ENCODE results near the gene GPR137C.

GPR137C gene

GRCh38 chr14:52618602-52619001, 66.0 kb downstream of the GPR137C start:
- Histone ChIP-seq H3K4me3 (replicated peaks; ENCODE audit: insufficient read depth, low read length) (no peak overlapping the region), H3K27ac (replicated peaks) (no peak overlapping the region), H3K27me3 (ENCODE audit: insufficient read depth, poor library complexity, severe bottlenecking) (no peaks in the 10 kb centered on the region)
- DNase-seq (ENCODE audit: low read depth in 1 of 2, low spot score in 1 of 2) = no peak
- TF ChIP-seq REST (IDR thresholded peaks at IDR 0.05; ENCODE audit: insufficient replicate concordance, low read depth) (no peak), GABPA (IDR thresholded peaks at IDR 0.05; ENCODE audit: low read depth) (no peak)

- Histone ChIP-seq H3K27ac (replicated peaks) (no peak overlapping the region), H3K27me3 (ENCODE audit: insufficient read depth, poor library complexity, severe bottlenecking) (no peaks in the 10 kb centered on the region), H3K4me3 (replicated peaks; ENCODE audit: insufficient read depth, low read length) (no peak overlapping the region)
- TF ChIP-seq SPI1 (IDR thresholded peaks at IDR 0.05; ENCODE audit: borderline replicate concordance, low read depth) (no peak), REST (IDR thresholded peaks at IDR 0.05; ENCODE audit: insufficient replicate concordance, low read depth) (no peak), CTCF (IDR thresholded peaks at IDR 0.05; ENCODE audit: insufficient read depth, low read length) (no peak), POLR2AphosphoS5 (IDR thresholded peaks at IDR 0.05; ENCODE audit: low read depth) (no peak), GABPA (IDR thresholded peaks at IDR 0.05; ENCODE audit: low read depth) (no peak)
- DNase-seq (ENCODE audit: low read depth in 1 of 2, low spot score in 1 of 2) = no peak
Observed at GRCh38 chr14:52619687-52620086, 67.1 kb downstream of the GPR137C start.

GRCh38 chr14:52640137-52640536, 87.5 kb downstream of the GPR137C start:
- TF ChIP-seq CTCF (IDR thresholded peaks at IDR 0.05; ENCODE audit: insufficient read depth, low read length) (no peak), GABPA (IDR thresholded peaks at IDR 0.05; ENCODE audit: low read depth) (no peak), POLR2AphosphoS5 (IDR thresholded peaks at IDR 0.05; ENCODE audit: low read depth) (no peak)
- no peak overlapping the region for H3K4me3 ChIP-seq (replicated peaks; ENCODE audit: insufficient read depth, low read length)
- no peak for DNase-seq (ENCODE audit: low read depth in 1 of 2, low spot score in 1 of 2)

GRCh38 chr14:52641745-52642144, 89.1 kb downstream of the GPR137C start:
- no peak overlapping the region for H3K4me3 ChIP-seq (replicated peaks; ENCODE audit: insufficient read depth, low read length)
- TF ChIP-seq GABPA (IDR thresholded peaks at IDR 0.05; ENCODE audit: low read depth) = no peak
- no peak overlapping the region for H3K27ac ChIP-seq (replicated peaks)
- DNase-seq (ENCODE audit: low read depth in 1 of 2, low spot score in 1 of 2) = no peak
- no peaks in the 10 kb centered on the region for H3K27me3 ChIP-seq (ENCODE audit: insufficient read depth, poor library complexity, severe bottlenecking)

More at GRCh38 chr14:52640137-52640536, 87.5 kb downstream of the GPR137C start:
- Histone ChIP-seq H3K27me3 (ENCODE audit: insufficient read depth, poor library complexity, severe bottlenecking) (no peaks in the 10 kb centered on the region), H3K27ac (replicated peaks) (no peak overlapping the region)

GRCh38 chr14:52649511-52649910, 96.9 kb downstream of the GPR137C start:
- DNase-seq (ENCODE audit: low read depth in 1 of 2, low spot score in 1 of 2) = no peak
- H3K4me3 ChIP-seq (replicated peaks; ENCODE audit: insufficient read depth, low read length) = no peak overlapping the region
- H3K27ac ChIP-seq (replicated peaks) = no peak overlapping the region
- no peaks in the 10 kb centered on the region for H3K27me3 ChIP-seq (ENCODE audit: insufficient read depth, poor library complexity, severe bottlenecking)
- TF ChIP-seq REST (IDR thresholded peaks at IDR 0.05; ENCODE audit: insufficient replicate concordance, low read depth) (no peak), GABPA (IDR thresholded peaks at IDR 0.05; ENCODE audit: low read depth) (no peak), SPI1 (IDR thresholded peaks at IDR 0.05; ENCODE audit: borderline replicate concordance, low read depth) (no peak), POLR2AphosphoS5 (IDR thresholded peaks at IDR 0.05; ENCODE audit: low read depth) (no peak), CTCF (IDR thresholded peaks at IDR 0.05; ENCODE audit: insufficient read depth, low read length) (no peak)
